HCT116 (cell line): Measurements from ENCODE around the gene SP4. TPM values are rescaled to one million over a fixed set of nuclear protein-coding genes. Genes with fewer than 3 reads are reported as not detected.

Experiments used
- ATAC-seq: fragments of 200-7000 bp; cut with Tn5 transposase; 2 replicates; pipeline ENCODE4 v1.9.1; 2020; ENCODE audit warnings: mild to moderate bottlenecking, moderate library complexity
- BruUV-seq: library from RNA; stranded (reverse); fragments of 400-500 nt; replicated peaks from 2 replicates; lab custom pipeline; 2021; lab: Mats Ljungman, UMichigan
- CTCF ChIA-PET: fragments of 300-600 bp; sonication (Branson Sonifier 250); formaldehyde crosslinking; loops from one replicate; lab custom pipeline; 2021; ENCODE audit warnings: antibody characterized with exemption; lab: Charles Lee
- POLR2A ChIA-PET: fragments of 300-600, 350-600 bp; sonication (Branson Sonifier 250); formaldehyde crosslinking; loops from one replicate; lab custom pipeline; 2021; ENCODE audit warnings: antibody characterized with exemption; lab: Charles Lee
- RAD21 ChIA-PET, 2 experiments: fragments of 300-600 bp; sonication (Branson Sonifier 250); formaldehyde crosslinking; loops; one replicate each; lab custom pipeline; 2023; ENCODE audit warnings: low total read pairs in 2 of 2; ENCODE audit not compliant: uncharacterized antibody in 2 of 2, unreplicated experiment in 2 of 2, low non-redundant PET in 1 of 2; lab: Charles Lee
- DNase-seq: peaks from one replicate; pipeline ENCODE4 v3.0.0-alpha.2; 2010; ENCODE audit warnings: low read depth, low spot score
- H2AFZ ChIP-seq: fragments of 200-600 bp; shearing (Covaris generic), sonication (generic); 2 replicates; pipeline ENCODE4 v1.6.1; 2017; ENCODE audit warnings: low read depth, mixed run types, mixed read lengths, antibody characterized with exemption, low read length; ENCODE audit not compliant: poor library complexity, severe bottlenecking
- H3K27ac ChIP-seq: 2 replicates; pipeline ENCODE4 v1.5.1; 2012; ENCODE audit warnings: low read depth, low read length
- H3K27me3 ChIP-seq: fragments of 200-600 bp; sonication (generic); 2 replicates; pipeline ENCODE4 v1.6.1; 2016; ENCODE audit warnings: mixed run types, low read length, mixed read lengths; ENCODE audit not compliant: insufficient read depth
- H3K36me3 ChIP-seq, 2 experiments: fragments of 200-500 bp in 1 of 2; fragments of 200-600 bp in 1 of 2; sonication (Bioruptor generic) in 1 of 2; sonication (generic) in 1 of 2; 2 replicates each; pipeline versions ENCODE4 v1.5.1 to v1.6.1; 2014 to 2016; ENCODE audit warnings: low read length in 2 of 2, inconsistent platforms in 1 of 2, mixed read lengths in 1 of 2, mixed run types in 1 of 2; ENCODE audit not compliant: insufficient read depth in 2 of 2, control insufficient read depth in 1 of 2
- H3K4me1 ChIP-seq, 2 experiments: fragments of 200-600 bp in 1 of 2; sonication (generic) in 1 of 2; 2 replicates each; pipeline versions ENCODE4 v1.5.1 to v1.6.1; 2012 to 2017; ENCODE audit warnings: low read length in 2 of 2, inconsistent platforms in 1 of 2, mild to moderate bottlenecking in 1 of 2, mixed read lengths in 1 of 2, mixed run types in 1 of 2, moderate library complexity in 1 of 2; ENCODE audit not compliant: insufficient read depth in 2 of 2, control insufficient read depth in 1 of 2
- H3K4me2 ChIP-seq: fragments of 200-600 bp; sonication (generic); 2 replicates; pipeline ENCODE4 v1.6.1; 2017; ENCODE audit warnings: mixed run types, low read length, mixed read lengths
- H3K4me3 ChIP-seq, 2 experiments: fragments of 200-600 bp in 1 of 2; sonication (generic) in 1 of 2; replicated peaks in 1 of 2; 2 replicates each; pipeline ENCODE4 v1.5.1; 2011 to 2016; ENCODE audit warnings: low read length in 2 of 2, control low read depth in 1 of 2, low read depth in 1 of 2, mild to moderate bottlenecking in 1 of 2, mixed read lengths in 1 of 2, mixed run types in 1 of 2
- H3K79me2 ChIP-seq: fragments of 200-600 bp; sonication (generic); 2 replicates; pipeline ENCODE4 v1.6.1; 2017; ENCODE audit warnings: mild to moderate bottlenecking, mixed run types, low read length, moderate library complexity, mixed read lengths; ENCODE audit not compliant: insufficient read depth
- H3K9ac ChIP-seq: fragments of 200-600 bp; sonication (generic); 2 replicates; pipeline ENCODE4 v1.6.1; 2016; ENCODE audit warnings: low read length, mixed read lengths
- H3K9me2 ChIP-seq: fragments of 200-600 bp; sonication (generic), shearing (Covaris generic); 2 replicates; pipeline ENCODE4 v1.6.1; 2017; ENCODE audit warnings: mixed run types, mild to moderate bottlenecking, moderate library complexity; ENCODE audit not compliant: insufficient read depth
- H3K9me3 ChIP-seq, 2 experiments: fragments of 200-500 bp in 1 of 2; fragments of 200-600 bp in 1 of 2; sonication (Bioruptor generic) in 1 of 2; sonication (generic) in 1 of 2; 2 replicates each; pipeline ENCODE4 v1.6.1; 2014 to 2017; ENCODE audit warnings: low read length in 2 of 2, mixed read lengths in 2 of 2, inconsistent platforms in 1 of 2, low read depth in 1 of 2, mild to moderate bottlenecking in 1 of 2, mixed run types in 1 of 2, moderate library complexity in 1 of 2; ENCODE audit not compliant: control insufficient read depth in 1 of 2, insufficient read depth in 1 of 2
- H4K20me1 ChIP-seq: fragments of 200-600 bp; sonication (generic), shearing (Covaris generic); 2 replicates; pipeline ENCODE4 v1.6.1; 2017; ENCODE audit warnings: mixed run types, mild to moderate bottlenecking, moderate library complexity; ENCODE audit not compliant: insufficient read depth
- ATF3 ChIP-seq: IDR thresholded peaks from 2 replicates; pipeline ENCODE4 v1.6.1; 2012
- CBX3 ChIP-seq: IDR thresholded peaks from 2 replicates; pipeline ENCODE4 v1.6.1; 2012; ENCODE audit warnings: low read depth
- CEBPB ChIP-seq: IDR thresholded peaks from 2 replicates; pipeline ENCODE4 v1.6.1; 2012; ENCODE audit warnings: low read depth
- EGR1 ChIP-seq: IDR thresholded peaks from 2 replicates; pipeline ENCODE4 v1.6.1; 2012; ENCODE audit warnings: low read depth
- ELF1 ChIP-seq: IDR thresholded peaks from 2 replicates; pipeline ENCODE4 v1.6.1; 2012; ENCODE audit warnings: low read depth, borderline replicate concordance
- FOSL1 ChIP-seq: IDR thresholded peaks from 2 replicates; pipeline ENCODE4 v1.6.1; 2012; ENCODE audit warnings: low read depth
- JUND ChIP-seq: IDR thresholded peaks from 2 replicates; pipeline ENCODE4 v1.6.1; 2012
- MAX ChIP-seq: IDR thresholded peaks from 2 replicates; pipeline ENCODE4 v1.6.1; 2012
- REST ChIP-seq: IDR thresholded peaks from 2 replicates; pipeline ENCODE4 v1.6.1; 2012; ENCODE audit warnings: low read depth
- SIN3A ChIP-seq: IDR thresholded peaks from 2 replicates; pipeline ENCODE4 v1.6.1; 2012; ENCODE audit warnings: low read depth
- SP1 ChIP-seq: IDR thresholded peaks from 2 replicates; pipeline ENCODE4 v1.6.1; 2012; ENCODE audit warnings: low read depth
- SRF ChIP-seq: IDR thresholded peaks from 2 replicates; pipeline ENCODE4 v1.6.1; 2012; ENCODE audit warnings: low read depth
- ZFX ChIP-seq: fragments of 450-650 bp; IDR thresholded peaks from 2 replicates; pipeline ENCODE4 v1.6.1; 2017
- ZNF274 ChIP-seq: fragments of 200-500 bp; sonication (Bioruptor generic); IDR thresholded peaks from 2 replicates; pipeline ENCODE4 v1.6.1; 2014; ENCODE audit warnings: mild to moderate bottlenecking, low read depth, low read length, inconsistent platforms
- intact Hi-C: fragments of 100-400 bp; cut with micrococcal nuclease; formaldehyde crosslinking; loops from 2 replicates; pipeline ENCODE4 v1.10.0; 2022
- total RNA-seq: library from RNA; stranded (reverse); gene quantifications from one replicate; pipeline ENCODE4 v1.2.1, GENCODE V29; 2021; ENCODE audit not compliant: unreplicated experiment
- TF ChIP-seq, protein P1 (sequence below): IDR thresholded peaks from 2 replicates; pipeline ENCODE4 v1.6.1; 2011; ENCODE audit warnings: mild to moderate bottlenecking, low read length, moderate library complexity; ENCODE audit not compliant: insufficient replicate concordance; ENCODE audit errors: extremely low read depth

The SP4 gene
- total RNA-seq, 1 experiment from 2014 or later, result 7.6 TPM

DNA sequence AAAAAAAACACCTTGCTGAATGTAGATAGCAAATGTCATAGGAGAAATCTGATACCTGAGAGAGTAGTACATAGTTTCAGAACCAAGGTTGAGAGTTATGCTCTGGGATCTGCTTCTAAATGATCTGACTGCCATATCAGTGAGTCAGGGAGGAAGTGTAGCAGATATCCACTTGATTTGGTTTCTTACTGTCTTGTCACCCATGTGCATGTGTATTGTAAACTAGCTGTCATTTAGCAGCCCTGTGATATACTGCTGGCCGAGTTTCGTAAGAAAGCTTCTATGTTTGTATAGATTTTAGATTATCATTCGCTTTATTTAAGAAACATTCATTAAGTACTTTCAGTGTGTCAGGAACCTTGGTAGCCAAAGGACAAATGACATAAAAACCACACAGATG, 42.0 kb downstream of the SP4 start:
- Histone ChIP-seq H3K27ac (no peak overlapping the region), H3K27me3 (no peaks in the 10 kb centered on the region), H3K9me3 (no peaks in the 10 kb centered on the region), H3K4me1 (no peaks in the 10 kb centered on the region), H4K20me1 (no peaks in the 10 kb centered on the region), H3K79me2 (no peaks in the 10 kb centered on the region), H3K4me3 (no peak overlapping the region), H3K9me2 (no peaks in the 10 kb centered on the region), H3K4me2 (no peak overlapping the region), H2AFZ (no peak overlapping the region), H3K36me3 (no peaks in the 10 kb centered on the region), H3K9ac (no peak overlapping the region)
- TF ChIP-seq, protein P1, sequence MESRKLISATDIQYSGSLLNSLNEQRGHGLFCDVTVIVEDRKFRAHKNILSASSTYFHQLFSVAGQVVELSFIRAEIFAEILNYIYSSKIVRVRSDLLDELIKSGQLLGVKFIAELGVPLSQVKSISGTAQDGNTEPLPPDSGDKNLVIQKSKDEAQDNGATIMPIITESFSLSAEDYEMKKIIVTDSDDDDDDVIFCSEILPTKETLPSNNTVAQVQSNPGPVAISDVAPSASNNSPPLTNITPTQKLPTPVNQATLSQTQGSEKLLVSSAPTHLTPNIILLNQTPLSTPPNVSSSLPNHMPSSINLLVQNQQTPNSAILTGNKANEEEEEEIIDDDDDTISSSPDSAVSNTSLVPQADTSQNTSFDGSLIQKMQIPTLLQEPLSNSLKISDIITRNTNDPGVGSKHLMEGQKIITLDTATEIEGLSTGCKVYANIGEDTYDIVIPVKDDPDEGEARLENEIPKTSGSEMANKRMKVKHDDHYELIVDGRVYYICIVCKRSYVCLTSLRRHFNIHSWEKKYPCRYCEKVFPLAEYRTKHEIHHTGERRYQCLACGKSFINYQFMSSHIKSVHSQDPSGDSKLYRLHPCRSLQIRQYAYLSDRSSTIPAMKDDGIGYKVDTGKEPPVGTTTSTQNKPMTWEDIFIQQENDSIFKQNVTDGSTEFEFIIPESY, result no peak
- TF ChIP-seq CBX3 (no peak), ELF1 (no peak), EGR1 (no peak), ZNF274 (no peak), MAX (no peak), SRF (no peak), SIN3A (no peak), JUND (no peak), REST (no peak), CEBPB (no peak), ZFX (no peak), ATF3 (no peak), SP1 (no peak), FOSL1 (no peak)
- intact Hi-C loops, result no loop called here
- ChIA-PET RAD21 (no interaction called here), CTCF (no interaction called here), POLR2A (no interaction called here)
- no TSS peak for BruUV-seq
- no peak for DNase-seq
- ATAC-seq, result no peak
